Right lobe of liver (tissue), 6 donors: ENCODE measurements around the gene TRAF6. TPM values are rescaled to one million over a fixed set of nuclear protein-coding genes. Genes with fewer than 3 reads are reported as not detected.
"Not testable (repeated sequence)": the region's sequence is repeated elsewhere in the genome, so short reads cannot be mapped to it uniquely, and the experiment has no call there.

Experiments
- ATAC-seq, 4 donors: fragments of 200-7000 bp; cut with Tn5 transposase; one replicate each; pipeline ENCODE4 v1.9.1; 2020; ENCODE audit warnings: mild to moderate bottlenecking in 4 of 4, moderate library complexity in 4 of 4
- DNase-seq, 3 donors: peaks; one replicate each; pipeline ENCODE4 v3.0.0-alpha.2; 2020
- H3K27ac ChIP-seq, 3 donors: fragments of 200-600 bp; one replicate each; pipeline ENCODE4 v1.8.0; 2022
- H3K27me3 ChIP-seq, 2 donors: fragments of 200-600 bp; one replicate each; pipeline ENCODE4 v1.8.0; 2022
- H3K36me3 ChIP-seq, 4 donors: fragments of 200-600 bp; sonication (generic) in 1 of 4; one replicate each; pipeline versions ENCODE4 v1.5.1 to v1.8.0; 2017 to 2022; ENCODE audit warnings: control low read depth in 1 of 4
- H3K4me1 ChIP-seq, 4 donors: fragments of 200-600 bp; sonication (generic) in 1 of 4; one replicate each; pipeline versions ENCODE4 v1.5.1 to v1.8.0; 2017 to 2022; ENCODE audit warnings: control low read depth in 1 of 4
- H3K4me3 ChIP-seq, 3 donors: fragments of 200-600 bp; one replicate each; pipeline ENCODE4 v1.8.0; 2022
- H3K9me3 ChIP-seq, 4 donors: fragments of 200-600 bp; sonication (generic) in 1 of 4; one replicate each; pipeline versions ENCODE4 v1.5.1 to v1.8.0; 2017 to 2022; ENCODE audit warnings: control low read depth in 1 of 4
- POLR2A ChIP-seq: fragments of 450-650 bp; IDR thresholded peaks from one replicate; pipeline ENCODE4 v1.6.1; 2017; ENCODE audit warnings: antibody characterized with exemption, mild to moderate bottlenecking
- WGBS: methylation state at CpG from one replicate; pipeline ENCODE4 v1.1.6; 2018; ENCODE audit warnings: low coverage, low lambda C conversion rate; ENCODE audit not compliant: insufficient coverage; ENCODE audit errors: missing lambda C conversion rate; 5-methylcytosine and 5-hydroxymethylcytosine counted together
- intact Hi-C, 2 donors: fragments of 100-400 bp; cut with DNase I; formaldehyde crosslinking; loops; one replicate each; pipeline versions ENCODE4 v1.11.2 to v1.14.1; 2022
- long read RNA-seq: library from polyadenylated mRNA; unstranded; transcript quantifications from one replicate; pipeline ENCODE4 v2.0.0, GENCODE V29; 2019
- total RNA-seq, 6 experiments: library from RNA; depleted of rRNA in 2 of 6; stranded (reverse); fragments of >200 nt in 2 of 6; fragmentation: NEBNext Ultra II Directional in 3 of 6; extraction: Animal tissue kit (Norgen Biotek cat#: 25700) in 3 of 6; gene quantifications; one replicate each; pipeline versions ENCODE4 v1.1.0 to v1.2.4, GENCODE V29; 2016 to 2023
- TF ChIP-seq, protein P1 (sequence below), 4 donors: fragments of 200-600 bp in 3 of 4; fragments of 450-650 bp in 1 of 4; IDR thresholded peaks; one replicate each; pipeline versions ENCODE4 v1.5.1 to v1.8.0; 2016 to 2022; ENCODE audit warnings: antibody characterized with exemption in 4 of 4, mild to moderate bottlenecking in 2 of 4
- donor health status: DM: no; HTN: yes; CAD: no.
- donor health status: DM: no; HTN: no; CAD: no.
- donor health status: DM: no; HTN: no; CAD: no.
- donor health status: DM: no; HTN: yes; CAD: no.
- donor health status: DM: no; HTN: yes; CAD: no.

TRAF6 gene
- 1 to 10 TPM; 4.9 to 7.4 (median 6.7) TPM for total RNA-seq
- long read RNA-seq = 0 reads

- no peaks in the 10 kb centered on the region for H3K36me3 ChIP-seq
- intact Hi-C loops = no loop called here
- peak; percentile 92 for TF ChIP-seq POLR2A
- TF ChIP-seq, protein P1, sequence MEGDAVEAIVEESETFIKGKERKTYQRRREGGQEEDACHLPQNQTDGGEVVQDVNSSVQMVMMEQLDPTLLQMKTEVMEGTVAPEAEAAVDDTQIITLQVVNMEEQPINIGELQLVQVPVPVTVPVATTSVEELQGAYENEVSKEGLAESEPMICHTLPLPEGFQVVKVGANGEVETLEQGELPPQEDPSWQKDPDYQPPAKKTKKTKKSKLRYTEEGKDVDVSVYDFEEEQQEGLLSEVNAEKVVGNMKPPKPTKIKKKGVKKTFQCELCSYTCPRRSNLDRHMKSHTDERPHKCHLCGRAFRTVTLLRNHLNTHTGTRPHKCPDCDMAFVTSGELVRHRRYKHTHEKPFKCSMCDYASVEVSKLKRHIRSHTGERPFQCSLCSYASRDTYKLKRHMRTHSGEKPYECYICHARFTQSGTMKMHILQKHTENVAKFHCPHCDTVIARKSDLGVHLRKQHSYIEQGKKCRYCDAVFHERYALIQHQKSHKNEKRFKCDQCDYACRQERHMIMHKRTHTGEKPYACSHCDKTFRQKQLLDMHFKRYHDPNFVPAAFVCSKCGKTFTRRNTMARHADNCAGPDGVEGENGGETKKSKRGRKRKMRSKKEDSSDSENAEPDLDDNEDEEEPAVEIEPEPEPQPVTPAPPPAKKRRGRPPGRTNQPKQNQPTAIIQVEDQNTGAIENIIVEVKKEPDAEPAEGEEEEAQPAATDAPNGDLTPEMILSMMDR (IDR thresholded peaks at IDR 0.05) = peak; percentile 85 to 93 (median 89)
- peak within 1 kb of the TSS; percentile 75 to 93 (median 91) for H3K4me3 ChIP-seq
- DNase-seq (peak; percentile 92 to 94 (median 93)), ATAC-seq (peak; percentile 97 to 98 (median 98))
- peak within 1 kb of the TSS; percentile 92 to 97 (median 95) for H3K27ac ChIP-seq
- H3K27me3 ChIP-seq = no peaks in the 10 kb centered on the region
- H3K4me1 ChIP-seq = peaks cover 0 to 14% (median 0%) of the 10 kb centered on the region in 4 donors
- H3K9me3 ChIP-seq = no peaks in the 10 kb centered on the region
- WGBS = 2% methylated on average over 28 of the region's 81 CpGs
These were observed at the start of gene TRAF6 for GRCh38 chr11:36509694-36510593. Gene TRAF6 (minus strand): TSS chr11:36510272. CDS start chr11:36501515, 8,757 bp downstream.

DNA sequence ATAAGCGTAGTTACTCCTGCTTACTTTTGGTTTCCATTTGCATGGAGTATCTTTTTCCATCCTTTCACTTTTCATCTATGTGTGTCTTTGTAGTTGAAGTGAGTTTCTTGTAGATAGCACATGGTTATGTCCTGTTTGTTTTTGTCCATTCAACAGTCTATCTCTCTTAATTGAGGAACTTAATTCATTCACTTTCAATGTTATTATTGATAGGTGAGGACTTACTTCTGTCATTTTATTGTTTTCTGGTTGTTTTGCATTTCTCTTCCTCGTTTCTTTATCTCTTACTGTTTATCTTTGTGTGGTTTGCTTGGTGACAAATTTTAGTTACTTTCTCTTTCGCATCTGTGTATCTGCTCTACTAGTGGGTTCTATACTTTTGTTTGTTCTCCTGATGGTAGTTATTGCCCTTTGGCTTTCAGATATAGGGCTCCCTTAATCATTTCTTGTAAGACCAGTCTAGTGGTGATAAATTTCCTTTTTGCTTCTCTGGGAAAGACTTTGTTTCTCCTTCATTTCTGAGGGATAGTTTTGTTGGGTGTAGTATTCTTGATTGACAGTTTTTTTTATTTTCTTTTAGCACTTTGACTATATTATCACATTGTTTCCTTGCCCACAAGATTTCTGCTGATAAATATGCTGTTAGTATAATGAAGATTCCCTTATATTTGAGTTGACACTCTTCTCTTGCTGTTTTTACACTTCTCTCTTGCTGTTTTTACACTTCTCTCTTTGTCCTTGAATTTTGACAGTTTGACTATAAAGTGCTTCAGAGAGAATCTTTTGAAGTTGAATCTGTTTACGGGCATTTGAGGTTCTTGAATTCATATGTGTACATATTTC, 48.7 kb upstream of the TRAF6 start:
- no peak for DNase-seq
- Histone ChIP-seq H3K36me3 (no peaks in the 10 kb centered on the region), H3K4me3 (no peak overlapping the region), H3K27me3 (no peaks in the 10 kb centered on the region), H3K27ac (no peak overlapping the region), H3K4me1 (no peaks in the 10 kb centered on the region), H3K9me3 (no peaks in the 10 kb centered on the region)
- TF ChIP-seq, protein P1 (IDR thresholded peaks at IDR 0.05) = no peak
- no peak for TF ChIP-seq POLR2A
- peak in 3 of 4 donors; percentile 22 to 74 (median 37) for ATAC-seq
- intact Hi-C loops = no loop called here
- 39% methylated on average over 4 of the region's 4 CpGs for WGBS

DNA sequence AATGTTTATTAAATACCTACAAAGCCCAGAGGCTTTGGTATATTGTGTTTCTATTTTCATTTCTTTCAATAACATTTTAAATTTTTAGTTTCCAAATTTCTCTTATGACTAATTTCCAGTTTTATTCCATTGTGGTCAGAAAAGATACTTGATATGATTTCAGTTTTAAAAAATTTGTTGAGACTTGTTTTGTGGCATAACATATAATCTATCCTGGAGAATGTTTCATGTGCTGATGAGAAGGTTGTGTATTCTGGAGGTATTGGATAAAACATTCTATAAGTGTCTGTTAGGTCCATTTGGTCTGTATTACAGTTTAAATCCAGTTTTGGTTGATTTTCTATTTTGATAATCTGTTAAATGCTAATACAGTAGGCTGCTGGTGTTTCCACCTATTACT, 47.9 kb upstream of the TRAF6 start:
- no peaks in the 10 kb centered on the region for H3K27me3 ChIP-seq

GRCh38 chr11:36557390-36557789, 47.3 kb upstream of the TRAF6 start:
- H3K27me3 ChIP-seq, DNase-seq, intact Hi-C loops, H3K9me3 ChIP-seq, H3K27ac ChIP-seq, H3K4me1 ChIP-seq, H3K36me3 ChIP-seq, H3K4me3 ChIP-seq, ATAC-seq: not testable (repeated sequence)
- WGBS = 96% methylated on average over 5 of the region's 17 CpGs

More for the DNA sequence above, 47.9 kb upstream of the TRAF6 start:
- Histone ChIP-seq H3K4me3 (no peak overlapping the region), H3K4me1 (no peaks in the 10 kb centered on the region), H3K27ac (no peak overlapping the region), H3K9me3 (no peaks in the 10 kb centered on the region), H3K36me3 (no peaks in the 10 kb centered on the region)
- TF ChIP-seq, protein P1 (IDR thresholded peaks at IDR 0.05) = no peak
- no peak for TF ChIP-seq POLR2A
- no peak for DNase-seq
- intact Hi-C loops = no loop called here
- no peak for ATAC-seq
